ENCODE results near the gene EBLN2. TPM values are rescaled to one million over a fixed set of nuclear protein-coding genes. Genes with fewer than 3 reads are reported as not detected.

EBLN2 gene
- total and polyA plus RNA-seq, 9 of the 15 experiments (the other 6 are each of a cell fraction or from before 2014, with no cell fraction given): 0.39 to 4.6 (median 2.2) TPM

- CTCF ChIA-PET (ENCODE audit: low intra/inter-chr PET ratio): no interaction called here
- TF ChIP-seq ZNF407 (IDR thresholded peaks at IDR 0.05; ENCODE audit: low read depth): no peak
- Histone ChIP-seq H3K4me3 (no peak overlapping the region), H2AFZ (ENCODE audit: low read depth, low read length) (no peak overlapping the region), H3K27me3 (ENCODE audit: control insufficient read depth in 2 of 2, insufficient read depth in 2 of 2, low read length in 2 of 2) (no peaks in the 10 kb centered on the region), H3K9me1 (ENCODE audit: control insufficient read depth, insufficient read depth, low read length) (no peaks in the 10 kb centered on the region), H3K4me1 (replicated peaks in 1 of 2; ENCODE audit: control insufficient read depth in 2 of 2, insufficient read depth in 2 of 2, low read length in 2 of 2) (no peaks in the 10 kb centered on the region; a peak in 1 of 5 replicates), H4K20me1 (replicated peaks; ENCODE audit: control insufficient read depth, insufficient read depth, low read length) (peaks cover 18% of the 10 kb centered on the region), H3K36me3 (ENCODE audit: control insufficient read depth, insufficient read depth, low read length) (peaks cover 17% of the 10 kb centered on the region; the same call in 2 of the 3 replicates), H3K9me3 (replicated peaks; ENCODE audit: control insufficient read depth, insufficient read depth, low read depth, low read length) (no peaks in the 10 kb centered on the region), H3K4me2 (ENCODE audit: insufficient read depth, low read length) (no peak overlapping the region), H3K27ac (ENCODE audit: extremely low read depth, low read depth, low read length) (no peak overlapping the region), H3K9ac (ENCODE audit: insufficient read depth in 1 of 2, low read depth in 2 of 2, low read length in 2 of 2) (no peak overlapping the region), H3K79me2 (ENCODE audit: control insufficient read depth, insufficient read depth, low read length) (peaks cover 99% of the 10 kb centered on the region)
- DNase-seq (ENCODE audit: extremely low read depth in 1 of 4, low spot score in 3 of 4): no peak
- in situ Hi-C loops (cut with MboI) (no loop called here), intact Hi-C loops (cut with micrococcal nuclease) (no loop called here)
- 86% methylated on average over 5 of the region's 5 CpGs for WGBS (ENCODE audit: insufficient coverage, low coverage, missing lambda C conversion rate)
- POLR2A ChIA-PET: no interaction called here
- no peak for FAIRE-seq
- BruUV-seq (replicated peaks): no TSS peak
- no peak for ATAC-seq
These were observed 42.5 kb upstream of the EBLN2 start for GRCh38 chr3:73018790-73019441.

All from K562 (cell line).